Measurements from ENCODE around the gene SLC9A2. TPM values are rescaled to one million over a fixed set of nuclear protein-coding genes. Genes with fewer than 3 reads are reported as not detected.

The SLC9A2 gene
- total RNA-seq, 1 donor from 2014 or later = 21.1 TPM

- DNase-seq (ENCODE audit: low spot score) = no peak
These were observed 979 bp downstream of the SLC9A2 start for GRCh38 chr2:102620332-102620731.

- no peak for DNase-seq (ENCODE audit: low spot score)
These were observed 2.3 kb downstream of the SLC9A2 start for GRCh38 chr2:102621630-102622029.

GRCh38 chr2:102622646-102623045 is 3.3 kb downstream of the SLC9A2 start:
- no peak for DNase-seq (ENCODE audit: low spot score)

- DNase-seq (ENCODE audit: low spot score) = no peak
These were observed 11.1 kb downstream of the SLC9A2 start for GRCh38 chr2:102630458-102630857.

GRCh38 chr2:102632380-102633175 is 13.2 kb downstream of the SLC9A2 start:
- DNase-seq (ENCODE audit: low spot score) = no peak

GRCh38 chr2:102634831-102635241 is 15.5 kb downstream of the SLC9A2 start:
- no peak for DNase-seq (ENCODE audit: low spot score)

- no peak for DNase-seq (ENCODE audit: low spot score)
These were observed 16.0 kb downstream of the SLC9A2 start for GRCh38 chr2:102635317-102635716.

- no peak for DNase-seq (ENCODE audit: low spot score)
These were observed 17.0 kb downstream of the SLC9A2 start for GRCh38 chr2:102636283-102636907.

- no peak for DNase-seq (ENCODE audit: low spot score)
These were observed 18.0 kb downstream of the SLC9A2 start for GRCh38 chr2:102637358-102637757.

GRCh38 chr2:102639429-102639828 is 20.1 kb downstream of the SLC9A2 start:
- no peak for DNase-seq (ENCODE audit: low spot score)

GRCh38 chr2:102652126-102652525 is 32.8 kb downstream of the SLC9A2 start:
- DNase-seq (ENCODE audit: low spot score) = no peak

GRCh38 chr2:102657770-102658169 is 38.4 kb downstream of the SLC9A2 start:
- DNase-seq (ENCODE audit: low spot score) = no peak

- no peak for DNase-seq (ENCODE audit: low spot score)
These were observed 40.7 kb downstream of the SLC9A2 start for GRCh38 chr2:102660070-102660469.

GRCh38 chr2:102660574-102660973 is 41.2 kb downstream of the SLC9A2 start:
- no peak for DNase-seq (ENCODE audit: low spot score)

- DNase-seq (ENCODE audit: low spot score) = no peak
These were observed 42.5 kb downstream of the SLC9A2 start for GRCh38 chr2:102661846-102662245.

- DNase-seq (ENCODE audit: low spot score) = no peak
These were observed 43.5 kb downstream of the SLC9A2 start for GRCh38 chr2:102662833-102663232.

- no peak for DNase-seq (ENCODE audit: low spot score)
These were observed 44.0 kb downstream of the SLC9A2 start for GRCh38 chr2:102663381-102663780.

- peak; percentile 62 for DNase-seq (ENCODE audit: low spot score)
These were observed 45.1 kb downstream of the SLC9A2 start for GRCh38 chr2:102664471-102664909.

GRCh38 chr2:102667072-102667471 is 47.7 kb downstream of the SLC9A2 start:
- DNase-seq (ENCODE audit: low spot score) = no peak

GRCh38 chr2:102668171-102668570 is 48.8 kb downstream of the SLC9A2 start:
- no peak for DNase-seq (ENCODE audit: low spot score)

GRCh38 chr2:102669401-102669800 is 50.0 kb downstream of the SLC9A2 start:
- no peak for DNase-seq (ENCODE audit: low spot score)

GRCh38 chr2:102672107-102672776 is 52.9 kb downstream of the SLC9A2 start:
- no peak for DNase-seq (ENCODE audit: low spot score)

GRCh38 chr2:102674370-102674769 is 55.0 kb downstream of the SLC9A2 start:
- no peak for DNase-seq (ENCODE audit: low spot score)

All from ureter (tissue), 1 donor.